IMR-90 (cell line): ENCODE measurements around the gene MRGPRF. TPM values are rescaled to one million over a fixed set of nuclear protein-coding genes. Genes with fewer than 3 reads are reported as not detected.

Source experiments
- ATAC-seq: fragments of 200-7000 bp; cut with Tn5 transposase; 2 replicates; pipeline ENCODE4 v1.9.1; 2020; ENCODE audit warnings: low read depth, mild to moderate bottlenecking, moderate library complexity
- BruUV-seq: library from RNA; stranded (reverse); fragments of 400-500 nt; replicated peaks from 2 replicates; lab custom pipeline; 2021; lab: Mats Ljungman, UMichigan
- CTCF ChIA-PET: fragments of 300-600 bp; formaldehyde crosslinking; extraction: SDS; loops from one replicate; lab custom pipeline; 2021; ENCODE audit warnings: antibody characterized with exemption; lab: Yijun Ruan, JAX
- POLR2A ChIA-PET: fragments of 300-600 bp; sonication (Branson Sonifier 250); formaldehyde crosslinking; loops from one replicate; lab custom pipeline; 2022; ENCODE audit warnings: antibody characterized with exemption; ENCODE audit not compliant: unreplicated experiment; lab: Charles Lee
- DNase-seq: peaks from one replicate; pipeline ENCODE4 v3.0.0; 2013
- H2AFZ ChIP-seq: replicated peaks from 2 replicates; pipeline ENCODE3; 2013; ENCODE audit warnings: low read length, mild to moderate bottlenecking; ENCODE audit not compliant: poor library complexity
- H2AK5ac ChIP-seq: 2 replicates; pipeline ENCODE4 v1.6.1; 2013; ENCODE audit warnings: low read depth, low read length, inconsistent platforms
- H2AK9ac ChIP-seq: replicated peaks from 2 replicates; pipeline ENCODE3; 2013; ENCODE audit warnings: mild to moderate bottlenecking, low read depth, low read length, moderate library complexity; ENCODE audit not compliant: poor library complexity
- H2BK120ac ChIP-seq: 2 replicates; pipeline ENCODE4 v1.6.1; 2013; ENCODE audit warnings: low read depth, low read length, inconsistent platforms
- H2BK15ac ChIP-seq: 3 replicates; pipeline ENCODE4 v1.6.1; 2013; ENCODE audit warnings: low read depth, low read length, inconsistent platforms
- H2BK20ac ChIP-seq: 2 replicates; pipeline ENCODE4 v1.6.1; 2013; ENCODE audit warnings: low read depth, mild to moderate bottlenecking, inconsistent platforms, low read length, moderate library complexity
- H2BK5ac ChIP-seq: 2 replicates; pipeline ENCODE4 v1.6.1; 2013; ENCODE audit warnings: mild to moderate bottlenecking, low read depth, low read length, inconsistent platforms; ENCODE audit not compliant: poor library complexity, severe bottlenecking
- H3K14ac ChIP-seq: replicated peaks from 2 replicates; pipeline ENCODE4 v1.6.1; 2013; ENCODE audit warnings: low read depth, low read length, inconsistent platforms
- H3K18ac ChIP-seq: 2 replicates; pipeline ENCODE4 v1.6.1; 2013; ENCODE audit warnings: low read depth, low read length, control low read depth
- H3K23ac ChIP-seq: 2 replicates; pipeline ENCODE4 v1.6.1; 2013; ENCODE audit warnings: low read depth, low read length, inconsistent platforms
- H3K27ac ChIP-seq: 2 replicates; pipeline ENCODE4 v1.5.1; 2013; ENCODE audit warnings: mild to moderate bottlenecking, control low read depth, low read length; ENCODE audit not compliant: insufficient read depth
- H3K27me3 ChIP-seq: 2 replicates; pipeline ENCODE4 v1.6.1; 2013; ENCODE audit warnings: low read length; ENCODE audit not compliant: control insufficient read depth, insufficient read depth
- H3K36me3 ChIP-seq: 2 replicates; pipeline ENCODE4 v1.6.1; 2013; ENCODE audit warnings: low read length, mixed read lengths; ENCODE audit not compliant: control insufficient read depth, insufficient read depth
- H3K4ac ChIP-seq: 2 replicates; pipeline ENCODE4 v1.6.1; 2013; ENCODE audit warnings: low read depth, low read length, inconsistent platforms
- H3K4me1 ChIP-seq: 2 replicates; pipeline ENCODE4 v1.6.1; 2013; ENCODE audit warnings: low read length, mixed read lengths; ENCODE audit not compliant: control insufficient read depth, insufficient read depth
- H3K4me2 ChIP-seq: 2 replicates; pipeline ENCODE4 v1.6.1; 2013; ENCODE audit warnings: low read depth, mild to moderate bottlenecking, control low read depth, low read length, moderate library complexity
- H3K4me3 ChIP-seq: 2 replicates; pipeline ENCODE4 v1.5.1; 2013; ENCODE audit warnings: low read depth, mild to moderate bottlenecking, control low read depth, low read length, moderate library complexity; ENCODE audit not compliant: insufficient read depth
- H3K56ac ChIP-seq: 2 replicates; pipeline ENCODE4 v1.6.1; 2013; ENCODE audit warnings: low read length, inconsistent platforms; ENCODE audit not compliant: insufficient read depth; ENCODE audit errors: extremely low read depth
- H3K79me1 ChIP-seq, 2 experiments: 2 replicates each; pipeline ENCODE4 v1.6.1; 2013; ENCODE audit warnings: low read length in 2 of 2, inconsistent platforms in 1 of 2, low read depth in 1 of 2
- H3K9ac ChIP-seq: 2 replicates; pipeline ENCODE4 v1.6.1; 2013; ENCODE audit warnings: low read depth, low read length, control low read depth
- H3K9me1 ChIP-seq: 2 replicates; pipeline ENCODE4 v1.6.1; 2013; ENCODE audit warnings: low read length, inconsistent platforms; ENCODE audit not compliant: insufficient read depth
- H3K9me3 ChIP-seq: 2 replicates; pipeline ENCODE4 v1.6.1; 2013; ENCODE audit warnings: low read length; ENCODE audit not compliant: control insufficient read depth, insufficient read depth
- H4K20me1 ChIP-seq: 2 replicates; pipeline ENCODE4 v1.6.1; 2013; ENCODE audit warnings: low read length, inconsistent platforms; ENCODE audit not compliant: insufficient read depth
- H4K5ac ChIP-seq: 2 replicates; pipeline ENCODE4 v1.6.1; 2013; ENCODE audit warnings: mild to moderate bottlenecking, low read depth, low read length, control low read depth
- H4K8ac ChIP-seq, 2 experiments: 2 replicates each; pipeline ENCODE4 v1.6.1; 2013; ENCODE audit warnings: low read depth in 2 of 2, low read length in 2 of 2, control low read depth in 1 of 2, inconsistent platforms in 1 of 2
- H4K91ac ChIP-seq: 2 replicates; pipeline ENCODE4 v1.6.1; 2013; ENCODE audit warnings: low read depth, low read length, inconsistent platforms; ENCODE audit not compliant: insufficient read depth
- CEBPB ChIP-seq: IDR thresholded peaks from 2 replicates; pipeline ENCODE4 v1.6.1; 2012; ENCODE audit warnings: low read depth, low read length, improper control_type of control experiment
- CHD1 ChIP-seq: IDR thresholded peaks from 2 replicates; pipeline ENCODE4 v1.6.1; 2012; ENCODE audit warnings: low read depth, low read length, improper control_type of control experiment
- ELK1 ChIP-seq: fragments of 150-350 bp; IDR thresholded peaks from 2 replicates; pipeline ENCODE4 v1.6.1; 2016; ENCODE audit warnings: low read depth, mild to moderate bottlenecking, low read length, moderate library complexity, borderline replicate concordance
- MXI1 ChIP-seq: IDR thresholded peaks from 2 replicates; pipeline ENCODE4 v1.6.1; 2012; ENCODE audit warnings: low read depth, mild to moderate bottlenecking, low read length, moderate library complexity, borderline replicate concordance
- NFE2L2 ChIP-seq: fragments of 150-350 bp; IDR thresholded peaks from 2 replicates; pipeline ENCODE4 v1.6.1; 2016; ENCODE audit warnings: low read depth, mild to moderate bottlenecking, low read length
- POLR2A ChIP-seq: IDR thresholded peaks from 2 replicates; pipeline ENCODE4 v1.6.1; 2012; ENCODE audit warnings: mild to moderate bottlenecking, low read depth, low read length
- RAD21 ChIP-seq: IDR thresholded peaks from 2 replicates; pipeline ENCODE4 v1.6.1; 2012; ENCODE audit warnings: low read length, improper control_type of control experiment
- RCOR1 ChIP-seq: IDR thresholded peaks from 2 replicates; pipeline ENCODE4 v1.6.1; 2012; ENCODE audit warnings: mild to moderate bottlenecking, low read length, improper control_type of control experiment; ENCODE audit not compliant: insufficient replicate concordance
- WGBS, 2 experiments: methylation state at CpG; one replicate each; pipeline versions ENCODE4 v1.1.5 to v1.1.7; 2013; ENCODE audit warnings: missing lambda C conversion rate in 2 of 2; ENCODE audit not compliant: insufficient read length in 1 of 2; ENCODE audit errors: extremely low coverage in 2 of 2; 5-methylcytosine and 5-hydroxymethylcytosine counted together
- dilution Hi-C: fragments of 300-500 bp; cut with HindIII; formaldehyde crosslinking; loops from one replicate; pipeline ENCODE4 v1.14.3; 2018; ENCODE audit warnings: low sequenced_read_pairs; ENCODE audit not compliant: unreplicated experiment
- in situ Hi-C: fragments of 300-500 bp; cut with MboI; formaldehyde crosslinking; loops from 3 replicates; pipeline ENCODE4 v1.14.3; 2019; ENCODE audit warnings: low sequenced_read_pairs, inconsistent platforms, mixed read lengths
- intact Hi-C: fragments of 100-400 bp; cut with micrococcal nuclease; formaldehyde crosslinking; loops from 2 replicates; pipeline ENCODE4 v1.10.0; 2022
- polyA plus RNA-seq, 3 experiments: library from polyadenylated mRNA; depleted of rRNA; stranded (reverse); fragments of >200 nt; gene quantifications; 2 replicates each; pipeline ENCODE4 v1.2.3, GENCODE V29; 2012; ENCODE audit warnings: low replicate concordance in 1 of 3
- total RNA-seq: library from RNA; depleted of rRNA; stranded (reverse); fragments of >200 nt; gene quantifications from 2 replicates; pipeline ENCODE4 v1.2.3, GENCODE V29; 2012

The MRGPRF gene
- total and polyA plus RNA-seq, 2 of the 4 experiments (the other 2 are of a cell fraction) = 6.3 to 28.8 TPM

DNA sequence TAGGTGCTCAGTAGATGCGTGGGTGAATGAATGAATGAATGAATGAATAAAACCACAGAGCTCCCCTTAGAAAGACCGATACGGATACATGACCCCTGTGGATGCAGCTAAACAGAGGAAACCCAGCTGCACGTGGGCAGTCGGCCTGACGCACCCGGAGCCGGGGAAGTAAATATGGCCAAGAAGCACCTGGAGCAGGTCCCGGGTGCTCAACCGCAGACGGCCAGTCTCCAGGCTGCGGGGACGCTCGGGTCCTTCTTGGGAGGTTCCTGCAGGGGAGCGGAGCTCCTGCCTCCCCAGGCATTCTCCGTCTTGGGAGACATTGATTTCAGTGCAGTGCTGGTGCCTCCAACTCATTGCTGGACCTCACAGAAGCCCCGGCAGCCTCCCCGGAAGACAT, 24.0 kb upstream of the MRGPRF start:
- BruUV-seq = no TSS peak
- H3K4me1 ChIP-seq = peaks cover 21% of the 10 kb centered on the region
- H4K5ac ChIP-seq = no peak overlapping the region
- H2BK15ac ChIP-seq = no peak overlapping the region
- no peak overlapping the region for H3K4me2 ChIP-seq
- H4K91ac ChIP-seq = no peak overlapping the region
- no peak overlapping the region for H2BK120ac ChIP-seq
- DNase-seq = no peak
- no peaks in the 10 kb centered on the region for H3K9me3 ChIP-seq
- no peak overlapping the region for H2AK9ac ChIP-seq
- TF ChIP-seq CHD1 (no peak), ELK1 (no peak), RCOR1 (no peak), CEBPB (no peak), NFE2L2 (no peak), MXI1 (no peak), POLR2A (no peak), RAD21 (no peak)
- H3K27ac ChIP-seq = no peak overlapping the region
- no peak overlapping the region for H3K23ac ChIP-seq
- no peak overlapping the region for H3K4ac ChIP-seq
- in situ Hi-C loops (no loop called here), dilution Hi-C loops (no loop called here), intact Hi-C loops (no loop called here)
- H3K14ac ChIP-seq = no peak overlapping the region
- H3K18ac ChIP-seq = no peak overlapping the region
- no peaks in the 10 kb centered on the region for H3K36me3 ChIP-seq
- H4K20me1 ChIP-seq = no peaks in the 10 kb centered on the region
- peaks cover 17% of the 10 kb centered on the region for H3K9me1 ChIP-seq
- CTCF ChIA-PET = no interaction called here
- ATAC-seq = no peak
- H3K4me3 ChIP-seq = no peak overlapping the region
- no peak overlapping the region for H3K56ac ChIP-seq
- no peak overlapping the region for H2AFZ ChIP-seq
- peaks cover 2% of the 10 kb centered on the region; the same call in 1 of the 2 replicates for H3K27me3 ChIP-seq
- no peak overlapping the region for H2AK5ac ChIP-seq
- H2BK20ac ChIP-seq = no peak overlapping the region
- H4K8ac ChIP-seq = no peak overlapping the region
- no peak overlapping the region for H2BK5ac ChIP-seq
- POLR2A ChIA-PET = no interaction called here
- 92% methylated on average over 13 of the region's 18 CpGs; no CpG with 5 or more reads in 1 of the 2 experiments for WGBS, 2 experiments
- no peak overlapping the region for H3K9ac ChIP-seq
- H3K79me1 ChIP-seq = no peaks in the 10 kb centered on the region
